T1000 (cell line): ENCODE data around the gene CCK.
"Not testable (repeated sequence)": the region's sequence is repeated elsewhere in the genome, so short reads cannot be mapped to it uniquely, and the experiment has no call there.

Experiments used
- DNase-seq: peaks from one replicate; lab custom pipeline; 2025; ENCODE audit warnings: mixed read lengths; lab: John Stamatoyannopoulos, UW

CCK gene, protein sequence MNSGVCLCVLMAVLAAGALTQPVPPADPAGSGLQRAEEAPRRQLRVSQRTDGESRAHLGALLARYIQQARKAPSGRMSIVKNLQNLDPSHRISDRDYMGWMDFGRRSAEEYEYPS

GRCh38 chr3:42266085-42266484, at the start of gene CCK:
CCK (minus strand) TSS chr3:42266185; CDS start chr3:42263630, 2,555 bp downstream.
- DNase-seq: no peak

DNA sequence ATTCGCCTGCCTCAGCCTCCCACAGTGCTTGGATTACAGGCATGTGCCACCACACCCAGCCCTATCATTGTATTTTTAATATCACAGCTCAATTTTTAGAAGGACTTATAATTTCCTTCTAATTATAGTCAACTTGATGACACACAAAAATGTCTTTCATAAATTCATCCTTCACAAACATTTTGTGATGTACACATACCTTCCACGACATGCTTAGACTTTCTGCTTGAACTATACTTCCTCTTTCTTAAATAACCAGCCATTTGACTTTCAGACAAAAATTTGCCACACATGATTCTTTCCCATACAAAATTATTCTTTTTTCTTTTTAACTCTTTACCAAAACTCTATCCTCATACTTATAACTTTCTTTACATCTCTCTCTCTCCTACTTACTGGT, 48.4 kb upstream of the CCK start:
- DNase-seq: no peak

DNA sequence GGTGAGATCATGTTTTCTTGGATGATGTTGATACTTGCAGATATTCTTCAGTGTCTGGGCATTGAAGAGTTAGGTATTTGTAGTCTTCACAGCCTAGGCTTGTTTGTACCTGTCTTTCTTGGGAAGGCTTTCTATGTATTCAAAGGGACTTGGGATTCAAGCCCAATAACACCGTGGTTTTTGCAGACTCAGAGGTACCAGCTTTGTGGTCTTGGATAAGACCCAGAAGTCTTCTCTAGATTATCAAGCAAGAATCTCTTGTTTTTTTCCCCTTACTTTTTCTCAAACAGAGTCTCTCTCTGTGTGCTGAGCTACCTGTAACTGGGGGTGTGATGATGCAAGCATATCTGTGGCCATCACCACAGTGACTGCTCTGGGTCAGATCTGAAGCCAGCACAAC, 42.7 kb upstream of the CCK start:
- DNase-seq: no peak

DNA sequence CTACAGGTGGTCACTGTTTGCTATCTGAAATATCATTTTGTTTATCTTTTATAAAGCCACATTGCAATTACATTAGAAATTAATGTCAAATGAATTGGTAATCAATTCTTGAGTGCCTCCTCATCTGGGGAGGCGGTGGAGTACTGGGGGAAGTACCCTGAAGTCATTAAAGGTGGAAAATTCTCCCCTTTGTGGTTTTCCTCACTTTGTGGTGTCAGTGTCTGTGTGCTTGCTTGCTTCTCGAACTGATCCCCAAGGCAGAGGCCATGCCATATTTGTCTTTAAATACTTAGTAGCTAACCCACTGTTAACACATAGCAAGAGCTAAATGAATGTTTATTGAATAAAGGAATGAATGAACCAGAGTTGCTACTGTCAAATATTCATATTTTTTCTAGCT, 40.5 kb upstream of the CCK start:
- no peak for DNase-seq

DNA sequence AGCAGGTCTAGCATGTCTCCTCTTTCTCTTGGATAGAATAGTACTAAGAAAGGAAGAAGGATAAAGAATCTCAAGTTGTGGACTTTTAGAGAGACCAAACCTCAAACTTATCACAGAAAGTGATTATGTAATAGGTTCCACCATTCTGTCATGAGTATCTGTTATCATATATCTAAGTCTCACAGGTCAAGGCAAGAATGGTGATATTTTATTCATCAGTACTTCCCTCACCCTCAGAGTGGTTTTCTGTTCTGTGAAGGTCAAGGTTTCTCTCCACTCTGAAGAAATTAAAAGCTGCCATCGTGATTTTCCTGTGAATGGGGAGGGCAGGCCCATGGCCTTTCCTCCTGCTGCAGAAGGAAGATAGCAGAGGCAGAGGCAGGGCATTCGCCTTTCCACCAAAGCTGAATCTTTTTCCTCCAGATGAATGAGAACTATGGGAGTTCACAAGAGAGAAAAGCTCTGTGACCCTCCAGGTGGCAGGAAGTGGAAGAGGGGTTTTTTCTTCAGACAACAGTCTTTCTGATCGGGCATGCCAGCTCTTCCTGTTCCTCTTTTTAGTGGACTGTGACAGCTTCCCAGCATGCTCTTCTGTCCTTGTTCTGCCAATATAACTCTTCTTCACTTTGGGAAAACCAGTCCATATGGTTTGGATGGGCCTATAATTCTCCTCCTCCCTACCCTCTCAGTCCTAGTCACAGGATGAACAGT, 37.1 kb upstream of the CCK start:
- no peak for DNase-seq

DNA sequence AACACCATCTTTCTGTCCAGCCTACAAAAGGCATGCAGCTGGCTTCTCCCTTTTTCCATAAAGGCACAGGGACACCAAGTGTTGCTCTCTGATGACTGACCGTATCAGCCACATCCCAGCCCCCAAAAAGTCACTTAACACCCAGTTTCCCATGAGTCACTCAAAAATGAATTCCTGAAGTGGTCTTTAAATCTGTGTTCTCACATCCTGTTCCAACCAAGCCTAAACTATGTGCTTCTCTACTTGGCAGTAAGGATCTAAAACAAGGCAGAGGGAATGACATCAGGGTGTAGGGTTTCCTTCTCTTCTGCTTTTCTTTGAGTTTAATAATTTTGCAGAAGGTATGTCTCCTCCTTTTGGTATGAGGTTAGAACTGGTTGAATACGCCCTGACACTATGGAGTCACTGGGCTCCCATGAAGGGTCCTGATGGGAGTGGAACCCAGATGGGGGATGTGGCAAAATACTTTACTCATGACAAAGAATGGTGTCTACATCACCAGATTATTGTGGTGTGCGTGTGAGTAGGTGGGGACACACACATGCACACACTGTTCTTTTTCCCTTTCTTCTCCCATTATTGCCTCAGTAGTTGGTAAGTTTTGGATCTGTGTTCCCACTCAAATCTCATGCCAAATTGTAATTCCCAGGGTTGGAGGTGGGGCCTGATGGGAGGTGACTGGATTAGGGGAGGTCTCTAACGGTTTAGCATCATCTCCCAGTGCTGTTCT, 35.6 kb upstream of the CCK start:
- no peak for DNase-seq

DNA sequence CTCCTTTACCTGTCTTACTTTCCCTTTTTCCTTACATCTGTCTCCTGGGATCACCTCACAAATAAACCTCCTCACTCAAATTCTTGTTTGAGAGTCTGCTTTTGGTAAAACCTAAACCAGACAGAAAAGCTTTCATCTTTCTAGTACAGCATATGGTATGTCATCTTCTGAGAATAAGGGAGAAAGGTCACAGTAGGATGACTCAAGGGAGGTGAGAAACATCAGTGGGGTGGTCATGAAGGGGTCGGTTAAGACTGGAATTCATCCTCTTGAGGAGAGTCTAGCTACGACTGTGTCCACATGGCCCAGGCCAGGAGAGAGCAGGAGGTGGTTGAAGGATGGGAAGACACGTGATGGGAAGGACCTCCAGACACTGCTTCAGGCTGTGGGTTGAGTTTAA, 34.8 kb upstream of the CCK start:
- DNase-seq: no peak

- DNase-seq: no peak
These were observed 34.0 kb upstream of the CCK start for GRCh38 chr3:42300013-42300412.

DNA sequence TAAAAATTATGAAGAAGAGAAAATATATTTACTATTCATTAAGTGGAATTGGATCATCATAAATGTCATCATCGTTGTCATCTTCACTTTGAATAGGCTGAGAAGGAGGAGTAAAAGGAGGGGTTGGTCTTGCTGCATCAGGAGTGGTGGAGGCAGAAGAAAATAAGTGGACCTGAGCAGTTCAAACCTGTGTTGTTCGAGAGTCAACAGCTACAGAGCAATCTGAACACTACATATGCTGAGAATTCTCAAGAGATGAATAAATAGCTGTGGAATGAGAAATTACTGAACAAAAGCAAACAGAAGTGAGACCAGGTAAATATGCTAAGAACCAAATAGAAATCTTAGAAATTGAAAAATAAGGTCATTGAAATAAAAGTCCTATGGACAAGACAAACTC, 32.3 kb upstream of the CCK start:
- DNase-seq: no peak

- DNase-seq: no peak
These were observed 26.0 kb upstream of the CCK start for GRCh38 chr3:42292009-42292408.

GRCh38 chr3:42290966-42291714, 25.2 kb upstream of the CCK start:
- DNase-seq: no peak

- DNase-seq: no peak
These were observed 23.0 kb upstream of the CCK start for GRCh38 chr3:42289026-42289425.

- no peak for DNase-seq
These were observed 22.4 kb upstream of the CCK start for GRCh38 chr3:42288385-42288784.

GRCh38 chr3:42287423-42287822, 21.4 kb upstream of the CCK start:
- not testable (repeated sequence) for DNase-seq

DNA sequence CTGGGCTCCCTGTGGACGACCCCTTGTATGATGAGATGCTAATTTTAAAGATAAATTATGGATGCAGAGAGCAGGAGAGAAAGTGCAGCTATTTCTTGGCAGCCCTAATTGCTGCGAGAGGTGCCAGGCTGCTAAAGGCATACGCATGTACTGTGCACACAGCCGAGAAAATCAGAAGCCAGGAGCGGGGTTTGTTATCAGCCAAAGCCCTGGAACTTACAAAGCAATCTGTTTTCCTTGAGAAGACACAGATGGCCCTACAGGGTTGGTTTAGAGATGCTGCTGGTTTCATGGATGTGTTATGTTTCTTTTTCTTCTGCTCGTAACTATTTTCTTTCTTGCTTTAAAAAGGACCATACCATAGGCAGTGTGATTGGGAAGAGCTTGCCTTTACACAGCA, 11.7 kb upstream of the CCK start:
- DNase-seq: no peak

DNA sequence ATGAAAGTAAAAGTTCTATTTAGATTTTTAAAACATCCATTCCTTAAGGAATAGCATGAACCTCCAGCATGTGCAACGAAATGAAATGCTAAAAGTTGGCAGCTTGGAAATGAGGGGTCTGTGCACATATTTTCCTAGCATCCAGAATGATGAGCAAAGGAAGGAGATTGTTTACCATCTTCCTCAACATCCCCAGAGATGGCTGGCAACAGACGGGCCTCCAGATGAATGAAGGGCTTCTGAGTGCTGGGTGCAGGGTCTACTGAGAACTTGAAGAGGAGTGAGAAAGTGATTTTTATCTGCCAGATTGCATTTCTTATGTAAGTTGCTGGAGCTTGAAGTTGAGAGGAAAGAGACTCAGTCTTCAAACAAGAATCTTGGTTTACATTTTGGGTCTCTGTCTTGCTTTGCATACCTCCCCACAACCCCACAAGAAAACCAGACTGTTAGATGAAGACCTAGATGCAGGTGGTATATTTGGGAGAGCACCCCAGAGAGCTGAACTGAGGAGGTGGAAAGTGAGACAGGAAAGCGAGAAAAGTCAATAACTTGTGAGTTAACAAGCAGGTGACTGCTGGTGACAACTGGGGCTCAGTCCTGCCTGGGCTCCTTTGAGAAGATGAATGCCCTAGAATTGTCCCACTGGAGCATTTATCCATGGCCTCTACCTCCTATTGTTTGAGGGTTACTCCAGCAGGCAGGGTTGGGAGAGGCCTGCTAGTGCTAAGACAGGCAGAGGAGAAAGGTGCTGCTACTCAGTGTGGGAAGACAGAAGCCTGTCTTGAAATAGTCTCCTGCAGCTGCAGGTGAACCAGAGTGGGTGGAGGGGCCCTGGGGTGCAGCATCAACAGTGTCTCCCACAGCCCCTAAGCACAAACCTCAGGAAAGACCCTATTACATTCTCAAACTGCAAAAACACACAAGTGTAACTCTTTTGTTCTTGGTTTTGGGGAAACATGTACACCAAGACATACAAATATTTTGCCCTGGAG, 10.5 kb upstream of the CCK start:
- DNase-seq: no peak

- DNase-seq: no peak
These were observed 9.2 kb upstream of the CCK start for GRCh38 chr3:42275217-42275616.

DNA sequence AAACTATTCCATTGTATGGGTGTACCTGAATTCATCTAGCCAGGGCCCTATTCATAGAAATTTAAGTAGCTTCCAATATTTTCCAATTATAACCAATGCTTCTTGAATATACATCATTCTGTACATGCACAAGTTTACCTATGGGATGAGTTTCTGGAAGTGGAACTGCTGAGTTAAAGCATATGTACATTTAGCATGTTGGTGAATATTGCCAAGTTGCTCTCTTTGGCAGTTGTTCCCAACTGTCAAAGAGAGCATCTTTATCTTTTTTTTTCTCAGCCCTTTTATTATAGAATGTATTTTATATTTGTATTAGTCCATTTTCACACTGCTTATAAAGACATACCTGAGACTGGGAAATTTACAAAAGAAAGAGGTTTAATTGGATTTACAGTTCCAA, 8.3 kb upstream of the CCK start:
- DNase-seq: no peak

DNA sequence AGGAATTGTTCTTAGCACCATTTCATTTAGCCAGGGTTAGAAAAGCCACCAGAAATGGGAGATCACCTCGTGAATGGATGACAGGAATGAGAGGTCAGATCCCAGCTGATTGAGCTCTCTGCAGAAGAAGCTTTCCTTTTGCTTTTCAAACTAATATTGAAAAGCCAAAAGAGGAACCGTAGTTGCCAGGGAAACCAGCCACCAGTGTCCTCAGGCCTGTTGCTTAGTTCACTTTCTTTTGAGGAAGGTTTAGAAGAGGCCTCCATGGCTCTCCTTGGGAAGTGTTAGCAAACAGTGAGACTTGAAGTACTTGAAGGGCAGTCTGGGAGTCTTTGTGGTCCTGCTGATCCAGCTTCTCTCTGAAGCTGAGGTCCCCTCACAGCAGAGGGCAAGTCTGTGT, 7.4 kb upstream of the CCK start:
- no peak for DNase-seq

GRCh38 chr3:42271786-42272185, 5.8 kb upstream of the CCK start:
- no peak for DNase-seq

DNA sequence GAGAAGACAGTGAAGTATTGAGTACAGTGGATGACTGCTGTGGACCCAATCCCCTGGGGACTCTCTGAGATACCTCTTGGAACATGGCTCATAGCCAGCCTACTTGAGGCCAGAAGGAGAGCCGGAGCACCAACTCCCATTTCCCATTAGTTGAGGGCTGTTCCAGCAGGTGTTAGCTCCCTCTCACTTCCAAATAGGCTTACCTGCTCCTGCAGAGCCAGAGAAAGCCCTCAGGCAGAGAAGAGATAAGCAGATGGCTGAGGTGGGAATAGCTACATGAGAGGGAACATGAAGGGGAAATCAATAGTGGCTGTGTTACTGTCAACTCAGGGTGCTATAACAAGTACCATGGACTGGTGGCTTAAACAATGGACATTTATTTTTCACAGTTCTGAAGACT, 4.6 kb upstream of the CCK start:
- DNase-seq: no peak

- no peak for DNase-seq
These were observed 3.7 kb upstream of the CCK start for GRCh38 chr3:42269647-42270046.
